Urinary bladder (tissue), 4 donors: ENCODE measurements around the gene GNG7. TPM values are rescaled to one million over a fixed set of nuclear protein-coding genes. Genes with fewer than 3 reads are reported as not detected.

Experiments
- DNase-seq: peaks from one replicate; pipeline ENCODE4 v3.0.0-alpha.2; 2015; ENCODE audit errors: extremely low spot score
- H3K27ac ChIP-seq: one replicate; pipeline ENCODE4 v1.5.1; 2013; ENCODE audit warnings: low read depth, mild to moderate bottlenecking, moderate library complexity
- H3K36me3 ChIP-seq: one replicate; pipeline ENCODE4 v1.6.1; 2013; ENCODE audit warnings: mild to moderate bottlenecking, moderate library complexity; ENCODE audit not compliant: insufficient read depth
- H3K4me1 ChIP-seq: one replicate; pipeline ENCODE4 v1.6.1; 2013; ENCODE audit warnings: mild to moderate bottlenecking, moderate library complexity; ENCODE audit not compliant: insufficient read depth
- H3K4me3 ChIP-seq: one replicate; pipeline ENCODE4 v1.5.1; 2013; ENCODE audit warnings: low read depth, low read length
- WGBS: extraction: QIAGEN DNeasy Blood & Tissue Kit; methylation state at CpG from one replicate; pipeline ENCODE4 v1.1.7; 2013; 5-methylcytosine and 5-hydroxymethylcytosine counted together
- polyA plus RNA-seq: library from polyadenylated mRNA; stranded (reverse); fragments of 200-250 nt; gene quantifications from one replicate; pipeline ENCODE4 v1.2.3, GENCODE V29; 2013
- total RNA-seq: library from RNA; depleted of rRNA; stranded (reverse); fragments of >200 nt; gene quantifications from one replicate; pipeline ENCODE4 v1.2.3, GENCODE V29; 2014
- donor health status: healthy with polysubstance abuse.
- donor health status: healthy.

GNG7 gene
- total and polyA plus RNA-seq, 2 donors: 2.8 to 13.9 TPM

DNA sequence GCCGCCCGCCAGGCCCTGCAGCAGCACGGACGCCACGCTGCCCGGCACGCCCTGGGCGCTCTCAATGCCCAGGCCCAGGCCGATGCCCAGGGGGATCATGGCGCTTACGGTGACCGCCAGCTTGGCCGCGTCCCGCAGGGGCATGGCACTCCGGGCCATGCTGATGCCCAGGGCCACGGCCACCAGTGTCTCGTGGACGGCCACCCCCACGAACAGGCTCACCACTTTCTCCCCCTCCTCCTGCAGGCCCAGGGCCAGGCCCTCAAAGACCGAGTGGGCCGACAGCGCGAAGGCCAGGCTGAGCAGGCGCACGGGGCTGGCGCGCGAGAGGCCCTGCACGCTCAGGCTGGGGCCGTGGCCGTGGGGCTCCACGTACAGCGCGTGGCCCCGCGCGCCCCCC, 30.4 kb upstream of the GNG7 start:
- WGBS: 95% methylated on average over 38 of the region's 38 CpGs
- H3K4me1 ChIP-seq: no peaks in the 10 kb centered on the region
- H3K27ac ChIP-seq: no peak overlapping the region
- H3K4me3 ChIP-seq: no peak overlapping the region
- H3K36me3 ChIP-seq: peaks cover 2% of the 10 kb centered on the region
- DNase-seq: no peak

- H3K4me1 ChIP-seq: no peaks in the 10 kb centered on the region
- no peak overlapping the region for H3K4me3 ChIP-seq
- DNase-seq: no peak
- peaks cover 2% of the 10 kb centered on the region for H3K36me3 ChIP-seq
- no peak overlapping the region for H3K27ac ChIP-seq
- WGBS: 95% methylated on average over 33 of the region's 33 CpGs
These were observed 29.7 kb upstream of the GNG7 start for GRCh38 chr19:2732157-2732725.

- Histone ChIP-seq H3K4me1 (no peaks in the 10 kb centered on the region), H3K27ac (no peak overlapping the region), H3K36me3 (no peaks in the 10 kb centered on the region), H3K4me3 (no peak overlapping the region)
- 89% methylated on average over 41 of the region's 41 CpGs for WGBS
- no peak for DNase-seq
These were observed 28.9 kb upstream of the GNG7 start for GRCh38 chr19:2731181-2731995.

GRCh38 chr19:2729943-2730818, 27.7 kb upstream of the GNG7 start:
- Histone ChIP-seq H3K27ac (no peak overlapping the region), H3K4me3 (no peak overlapping the region), H3K4me1 (no peaks in the 10 kb centered on the region), H3K36me3 (no peaks in the 10 kb centered on the region)
- DNase-seq: no peak
- WGBS: 89% methylated on average over 26 of the region's 26 CpGs

DNA sequence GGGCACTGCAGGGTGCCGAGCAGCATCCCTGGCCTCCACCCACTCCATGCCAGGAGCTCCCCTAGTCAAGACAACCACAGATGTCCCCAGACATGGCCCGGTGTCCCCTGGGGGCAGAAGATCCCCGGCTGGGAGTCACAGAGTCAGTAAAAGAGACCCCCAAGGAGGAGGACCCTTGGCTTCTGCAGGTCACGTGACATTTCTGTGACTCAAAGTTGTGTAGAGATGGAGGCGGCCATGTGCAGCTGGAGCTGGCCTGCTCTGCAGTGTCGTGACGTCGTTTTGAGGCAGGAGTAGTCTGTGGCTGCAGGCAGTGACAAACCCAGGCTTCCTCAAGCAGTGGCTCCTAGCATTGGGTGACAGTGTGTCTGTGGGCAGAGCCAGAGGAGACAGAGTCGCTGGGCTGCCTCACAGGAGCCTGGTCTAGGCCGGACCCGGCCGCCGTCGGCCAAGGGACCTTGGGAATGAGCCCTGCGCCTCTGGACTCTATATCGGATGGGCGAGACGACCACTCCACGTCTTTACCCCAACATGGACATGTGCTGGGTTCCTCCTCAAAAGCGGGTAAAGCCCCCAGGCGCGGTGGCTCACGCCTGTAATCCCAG, 26.4 kb upstream of the GNG7 start:
- no peaks in the 10 kb centered on the region for H3K4me1 ChIP-seq
- H3K27ac ChIP-seq: no peak overlapping the region
- no peak overlapping the region for H3K4me3 ChIP-seq
- no peak for DNase-seq
- H3K36me3 ChIP-seq: no peaks in the 10 kb centered on the region
- whole genome bisulfite sequencing: 87% methylated on average over 23 of the region's 23 CpGs

DNA sequence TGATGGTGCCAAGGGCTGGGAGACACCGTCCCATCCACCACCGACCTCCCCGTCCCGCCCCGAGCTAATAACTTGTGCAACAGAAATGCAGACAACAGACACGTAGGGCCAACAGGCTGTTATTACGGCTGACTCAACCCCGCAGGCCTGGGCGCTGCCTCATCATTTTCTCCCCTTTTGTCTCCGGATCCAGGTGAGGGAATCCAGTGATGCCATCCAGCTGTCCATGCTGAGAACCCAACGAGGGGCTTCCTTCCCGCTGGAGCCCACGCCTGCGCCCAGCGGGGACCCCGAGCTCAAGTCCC, 25.1 kb upstream of the GNG7 start:
- H3K36me3 ChIP-seq: no peaks in the 10 kb centered on the region
- DNase-seq: no peak
- 59% methylated on average over 16 of the region's 16 CpGs for WGBS

DNA sequence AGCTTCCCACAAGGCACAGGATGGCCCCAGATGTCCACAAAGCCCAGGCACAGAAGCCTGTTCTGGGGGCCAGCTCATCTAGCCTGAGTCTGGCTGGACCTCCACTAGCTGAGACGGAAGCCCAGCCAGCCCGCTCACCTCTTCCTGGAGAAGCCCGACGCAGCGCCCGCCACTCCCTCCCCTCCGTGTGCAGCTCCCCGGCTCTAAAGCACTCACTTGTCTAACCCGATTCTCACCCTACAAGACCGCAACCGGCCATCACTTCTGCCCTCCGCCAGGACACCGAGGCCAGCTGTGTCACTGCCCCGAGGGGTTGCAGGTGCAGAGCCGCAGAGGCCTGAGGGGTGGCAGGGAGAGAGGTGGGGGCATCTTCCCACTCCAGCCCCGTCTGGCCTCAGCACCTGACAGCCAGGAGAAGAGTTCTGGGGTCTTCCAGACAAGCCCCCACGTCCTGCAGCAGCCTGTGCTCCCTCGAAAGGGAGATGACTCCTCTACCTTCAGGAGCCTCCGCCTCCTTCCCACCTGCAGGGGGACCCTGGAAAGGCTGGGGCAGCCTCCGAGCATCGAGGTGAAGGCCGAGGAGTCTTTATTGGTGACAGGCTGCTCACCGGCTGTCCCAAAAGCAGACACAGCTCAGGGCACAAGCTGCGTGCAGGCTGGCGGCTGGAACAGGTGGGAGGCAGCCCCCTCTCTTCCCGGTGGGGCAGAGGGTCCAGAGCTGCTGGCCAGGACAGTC, 24.6 kb upstream of the GNG7 start:
- Histone ChIP-seq H3K27ac (no peak overlapping the region), H3K4me3 (no peak overlapping the region), H3K36me3 (no peaks in the 10 kb centered on the region), H3K4me1 (no peaks in the 10 kb centered on the region)
- WGBS: 17% methylated on average over 26 of the region's 26 CpGs
- DNase-seq: no peak

More for the DNA sequence above, 25.1 kb upstream of the GNG7 start:
- Histone ChIP-seq H3K4me1 (no peaks in the 10 kb centered on the region), H3K27ac (no peak overlapping the region), H3K4me3 (no peak overlapping the region)

- H3K4me3 ChIP-seq: no peak overlapping the region
These were observed 23.8 kb upstream of the GNG7 start for GRCh38 chr19:2726160-2726855.

GRCh38 chr19:2724148-2724557, 21.7 kb upstream of the GNG7 start:
- no peaks in the 10 kb centered on the region for H3K36me3 ChIP-seq
- H3K27ac ChIP-seq: no peak overlapping the region
- no peak for DNase-seq

More at GRCh38 chr19:2726160-2726855, 23.8 kb upstream of the GNG7 start:
- no peak overlapping the region for H3K27ac ChIP-seq
- no peaks in the 10 kb centered on the region for H3K4me1 ChIP-seq
- DNase-seq: no peak
- WGBS: 71% methylated on average over 15 of the region's 15 CpGs
- H3K36me3 ChIP-seq: no peaks in the 10 kb centered on the region

GRCh38 chr19:2723747-2724146, 21.3 kb upstream of the GNG7 start:
- Histone ChIP-seq H3K4me1 (no peaks in the 10 kb centered on the region), H3K36me3 (no peaks in the 10 kb centered on the region), H3K27ac (no peak overlapping the region), H3K4me3 (no peak overlapping the region)
- 72% methylated on average over 14 of the region's 14 CpGs for WGBS
- DNase-seq: no peak

More at GRCh38 chr19:2724148-2724557, 21.7 kb upstream of the GNG7 start:
- Histone ChIP-seq H3K4me3 (no peak overlapping the region), H3K4me1 (no peaks in the 10 kb centered on the region)
- WGBS: 62% methylated on average over 7 of the region's 7 CpGs

DNA sequence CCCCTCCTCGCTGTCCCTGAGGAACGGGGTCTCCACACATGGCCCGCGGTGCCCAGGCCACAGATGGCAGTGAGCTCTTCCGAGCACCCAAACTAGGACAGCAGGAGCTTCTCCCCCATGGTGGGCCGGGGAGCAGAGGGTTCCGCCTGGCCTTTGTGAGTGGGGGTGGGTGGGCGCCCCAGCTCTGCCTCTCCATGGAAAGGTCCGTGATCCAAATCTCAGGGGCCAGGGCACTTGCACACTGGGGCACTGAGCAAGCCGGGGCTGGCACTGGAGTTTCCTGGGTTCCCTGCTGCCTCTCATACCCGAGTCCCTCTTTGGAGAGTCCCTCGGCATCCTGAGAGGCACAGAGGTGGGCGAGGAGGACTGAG, 20.8 kb upstream of the GNG7 start:
- H3K4me3 ChIP-seq: no peak overlapping the region
- H3K27ac ChIP-seq: no peak overlapping the region
- no peaks in the 10 kb centered on the region for H3K36me3 ChIP-seq
- no peaks in the 10 kb centered on the region for H3K4me1 ChIP-seq
- 62% methylated on average over 13 of the region's 13 CpGs for WGBS
- no peak for DNase-seq

DNA sequence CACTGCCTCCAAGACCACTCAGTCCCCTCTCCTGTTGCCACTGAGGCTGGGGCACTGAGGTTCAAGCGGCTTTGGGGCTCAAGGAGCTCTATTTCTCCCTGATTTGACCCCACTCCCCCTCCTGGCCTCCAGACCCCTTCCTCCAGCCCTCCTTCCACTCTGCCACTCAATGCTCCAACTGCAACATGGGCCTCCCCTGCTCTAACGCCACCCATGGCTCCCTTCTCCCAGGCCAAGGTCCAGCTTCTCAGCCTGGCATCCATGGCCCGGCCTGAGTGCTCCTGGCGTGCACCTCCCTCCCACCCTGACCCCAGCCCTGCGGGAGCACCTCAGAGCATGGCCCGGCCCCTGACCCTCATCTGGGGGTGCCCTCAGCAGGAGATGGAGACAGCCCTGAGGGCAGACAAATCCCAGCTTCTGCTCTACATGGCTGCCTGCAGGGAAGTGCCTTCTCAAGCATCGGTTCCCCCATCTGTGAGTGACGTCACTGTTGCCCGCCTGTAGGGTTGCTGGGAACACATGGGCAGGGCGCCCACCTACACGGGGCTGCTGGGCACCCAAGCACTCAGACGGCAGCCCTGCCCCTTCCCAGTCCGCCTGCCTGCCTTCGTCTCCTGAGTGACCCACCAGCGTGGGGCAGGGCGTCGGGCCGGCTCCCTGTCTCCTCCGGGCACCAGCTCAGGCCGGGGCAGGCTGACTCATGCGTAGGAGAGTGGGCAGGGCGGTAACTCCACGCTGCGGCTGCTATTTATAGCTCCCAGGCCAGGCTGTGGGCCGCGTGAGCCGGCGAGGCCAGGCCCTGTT, 20.2 kb upstream of the GNG7 start:
- no peak for DNase-seq
- WGBS: 33% methylated on average over 28 of the region's 28 CpGs
- Histone ChIP-seq H3K4me1 (no peaks in the 10 kb centered on the region), H3K4me3 (no peak overlapping the region), H3K36me3 (no peaks in the 10 kb centered on the region), H3K27ac (no peak overlapping the region)
